NCI-H446 treated with DMSO at 0.1 percent for 48 hours (cell line): Measurements from ENCODE around the gene PTPN22.

Experiments used
- DNase-seq: peaks from one replicate; lab custom pipeline; 2025; lab: John Stamatoyannopoulos, UW

The PTPN22 gene

DNA sequence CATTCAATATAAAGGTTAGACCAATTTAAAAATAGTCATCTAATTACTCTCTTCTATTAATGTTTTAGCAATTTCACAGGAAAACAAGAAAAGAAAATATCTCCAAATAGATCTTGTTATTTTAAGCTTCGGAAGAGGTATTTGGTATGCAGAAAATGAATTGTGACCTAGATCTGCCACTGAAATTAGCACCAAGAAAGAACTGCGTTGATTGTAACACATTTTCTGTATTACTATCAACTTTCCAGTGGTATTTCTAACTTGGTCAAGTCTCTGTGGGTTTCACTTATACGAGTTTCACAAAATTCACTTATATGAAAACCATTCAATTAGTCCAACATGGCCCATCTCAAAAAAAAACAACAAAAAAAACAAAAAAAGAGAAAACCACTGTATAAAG is 71.0 kb downstream of the PTPN22 start:
- DNase-seq: no peak

DNA sequence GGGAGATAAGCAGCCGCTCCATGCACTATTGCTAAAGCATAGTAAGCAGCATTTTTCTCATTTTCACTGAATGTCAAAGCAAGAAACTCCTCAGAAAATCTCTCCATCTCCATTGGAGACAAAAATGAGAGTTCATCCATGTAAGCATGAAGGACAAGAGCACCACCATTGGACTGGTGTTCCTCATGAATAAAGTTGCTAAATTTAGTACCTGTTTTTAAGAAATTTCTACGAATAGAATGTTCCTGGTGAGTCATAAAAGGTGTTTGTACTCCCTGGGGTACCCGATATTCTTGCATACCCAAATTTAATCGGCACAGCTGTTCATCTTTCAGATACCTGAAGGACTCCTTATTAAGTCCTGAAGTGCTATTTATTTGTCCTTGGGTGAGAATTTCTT is 74.0 kb downstream of the PTPN22 start:
- DNase-seq: no peak

DNA sequence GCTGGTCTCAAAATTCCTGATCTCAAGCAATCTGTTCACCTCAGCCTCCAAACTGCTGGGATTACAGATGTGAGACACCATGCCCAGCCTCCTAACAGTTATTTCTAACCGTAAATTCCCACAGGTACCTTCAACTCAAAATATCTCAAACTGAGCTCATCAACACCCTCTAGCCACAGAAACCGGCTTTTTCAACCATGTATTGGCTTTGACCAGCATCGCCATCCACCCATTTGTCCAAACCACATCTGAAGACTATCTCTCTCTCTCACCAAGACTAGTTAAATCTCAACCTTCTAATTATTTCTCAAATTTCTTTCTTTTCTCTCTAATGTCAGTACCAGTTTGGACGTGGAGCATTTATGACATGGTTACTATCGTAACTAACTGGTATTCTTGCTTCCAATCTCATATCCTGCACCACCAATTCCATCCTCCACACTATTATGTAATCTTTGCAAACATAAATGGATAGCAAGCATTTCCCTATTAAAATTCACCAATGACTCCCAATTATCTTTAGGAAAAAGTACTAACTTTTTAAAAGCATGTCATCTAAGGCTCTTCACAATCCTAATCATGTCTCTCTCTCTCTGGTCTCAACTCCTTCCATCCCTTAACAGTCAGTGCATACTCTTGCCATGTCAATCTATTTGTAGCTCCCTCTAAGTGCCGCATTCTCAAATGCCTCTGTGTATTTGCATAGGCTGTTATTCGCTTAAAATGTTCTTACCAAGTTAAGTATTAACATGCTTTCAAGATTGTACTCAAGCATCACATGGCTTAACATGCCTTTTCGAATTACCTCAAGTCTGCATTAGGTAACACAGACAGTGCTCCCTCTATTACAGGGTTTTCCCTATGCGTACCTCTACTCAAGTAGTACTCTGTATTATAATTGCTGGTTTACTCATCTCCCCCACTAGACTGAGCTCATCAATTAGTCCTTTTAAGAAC is 77.4 kb downstream of the PTPN22 start:
- DNase-seq: no peak

DNA sequence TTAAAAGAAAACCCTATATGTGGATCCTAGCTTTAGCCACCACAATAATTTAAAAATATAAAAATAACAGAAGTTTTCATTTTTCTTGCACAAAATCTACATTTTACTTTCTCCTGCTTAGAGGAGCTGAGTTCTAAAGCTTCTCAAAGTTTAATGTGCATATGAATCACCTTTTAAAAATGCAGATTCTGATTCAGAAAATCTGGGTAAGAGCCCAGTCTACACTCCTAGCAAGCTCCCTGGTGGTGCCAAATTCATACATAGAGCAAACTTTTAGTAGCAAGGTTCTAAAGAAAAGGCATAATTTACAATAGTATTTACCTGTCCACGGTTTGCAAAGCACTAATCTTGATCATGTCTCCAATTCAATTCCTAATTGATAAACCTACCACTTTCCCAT is 78.5 kb downstream of the PTPN22 start:
- no peak for DNase-seq

DNA sequence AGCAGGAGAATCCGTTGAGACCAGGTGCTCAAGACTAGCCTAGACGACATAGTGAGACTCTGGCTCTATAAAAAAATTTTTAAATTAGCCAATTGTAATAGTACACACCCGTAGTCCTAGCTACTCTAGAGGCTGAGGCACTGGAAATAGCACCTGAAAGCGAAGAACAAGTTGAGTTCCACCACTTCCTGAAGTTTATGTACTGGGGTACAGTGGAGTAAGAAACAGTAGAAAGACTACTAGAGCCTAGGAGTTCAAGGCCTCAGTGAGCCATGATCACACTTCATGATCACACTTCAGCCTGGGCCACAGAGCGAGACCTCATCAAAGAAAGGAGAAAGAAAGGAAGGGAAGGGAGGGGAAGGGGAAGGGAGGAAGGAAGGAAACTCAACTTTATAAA is 79.0 kb downstream of the PTPN22 start:
- DNase-seq: no peak

DNA sequence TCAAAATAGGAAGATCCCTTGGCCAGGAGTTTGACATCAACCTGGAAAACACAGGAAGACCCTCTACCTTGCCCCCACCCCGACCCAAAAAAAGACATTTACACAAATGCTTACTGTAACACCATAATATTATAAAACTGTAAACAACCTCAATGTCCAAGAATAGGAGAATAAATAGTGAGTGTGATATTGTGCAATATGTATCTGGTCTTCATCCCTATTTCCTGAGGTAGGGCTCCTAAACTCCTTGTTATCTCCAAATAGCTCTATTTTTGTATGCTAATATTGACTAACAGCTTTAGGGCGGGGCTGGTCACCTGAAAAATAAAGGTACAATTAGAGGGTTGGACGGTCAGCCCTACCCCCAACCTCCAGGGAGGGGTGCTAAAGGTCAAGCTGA is 82.7 kb downstream of the PTPN22 start:
- DNase-seq: no peak

DNA sequence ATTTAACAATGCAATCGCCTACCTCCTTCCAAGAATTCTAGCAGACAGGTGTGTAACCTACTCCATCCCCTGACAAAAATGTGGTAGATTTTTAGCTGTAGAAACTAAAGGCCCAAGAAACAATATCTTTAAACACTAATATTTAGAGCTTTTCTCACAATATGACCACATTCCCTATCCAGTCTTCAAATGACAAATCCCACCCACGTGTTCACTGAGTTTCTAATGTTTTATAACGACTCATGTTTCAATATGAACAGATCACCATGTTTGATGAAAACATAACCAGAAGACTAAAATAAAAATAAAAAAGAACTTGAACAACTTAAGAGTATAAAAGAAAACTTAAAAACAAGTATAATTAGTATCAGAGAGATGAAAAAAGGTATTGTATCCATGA is 83.8 kb downstream of the PTPN22 start:
- no peak for DNase-seq

DNA sequence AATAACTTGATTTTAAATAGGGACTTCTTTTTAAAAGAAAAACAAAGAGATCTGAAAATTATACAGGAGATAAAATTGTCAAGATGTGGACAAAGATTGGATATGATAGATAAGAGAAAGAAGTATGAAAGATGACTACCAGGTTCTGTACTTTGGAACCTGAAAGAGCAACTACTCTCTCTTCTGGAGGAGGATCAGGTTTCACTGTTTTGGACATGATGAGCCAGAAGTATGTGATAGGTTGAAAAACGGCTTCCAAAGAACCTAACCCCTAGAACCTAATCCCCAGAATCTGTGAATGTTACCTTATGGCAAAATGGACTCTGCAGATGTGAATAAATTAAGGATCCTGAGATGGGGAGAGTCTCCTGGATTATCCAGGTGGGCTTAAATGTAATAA is 85.4 kb downstream of the PTPN22 start:
- no peak for DNase-seq

DNA sequence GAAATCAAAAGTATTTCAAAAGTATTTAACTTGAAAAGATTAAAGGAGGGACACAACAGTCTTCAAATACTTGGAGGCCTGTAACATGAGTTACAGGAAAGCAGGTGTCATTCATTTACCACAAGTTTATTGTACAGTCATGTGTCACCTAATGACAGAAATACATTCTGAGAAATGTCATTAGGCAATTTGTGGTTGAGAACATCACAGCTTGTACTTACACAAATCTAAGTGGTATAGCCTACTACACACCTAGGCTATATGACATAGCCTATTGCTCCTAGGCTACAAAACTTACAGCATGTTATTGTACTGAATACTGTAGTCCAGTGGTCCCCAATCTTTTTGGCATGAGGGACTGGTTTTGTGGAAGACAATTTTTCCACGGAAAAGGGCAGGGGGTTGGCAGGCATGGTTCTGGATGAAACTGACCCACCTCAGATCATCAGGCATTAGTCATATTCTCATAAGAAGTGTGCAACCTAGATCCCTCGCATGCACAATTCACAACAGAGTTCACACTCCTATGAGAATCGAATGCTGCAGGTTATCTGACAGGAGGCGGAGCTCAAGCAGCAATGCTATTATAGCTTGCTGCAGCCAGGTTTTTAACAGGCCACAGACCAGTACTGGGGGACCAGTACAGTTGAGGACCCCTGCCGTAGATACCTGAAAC is 87.3 kb downstream of the PTPN22 start:
- DNase-seq: no peak

DNA sequence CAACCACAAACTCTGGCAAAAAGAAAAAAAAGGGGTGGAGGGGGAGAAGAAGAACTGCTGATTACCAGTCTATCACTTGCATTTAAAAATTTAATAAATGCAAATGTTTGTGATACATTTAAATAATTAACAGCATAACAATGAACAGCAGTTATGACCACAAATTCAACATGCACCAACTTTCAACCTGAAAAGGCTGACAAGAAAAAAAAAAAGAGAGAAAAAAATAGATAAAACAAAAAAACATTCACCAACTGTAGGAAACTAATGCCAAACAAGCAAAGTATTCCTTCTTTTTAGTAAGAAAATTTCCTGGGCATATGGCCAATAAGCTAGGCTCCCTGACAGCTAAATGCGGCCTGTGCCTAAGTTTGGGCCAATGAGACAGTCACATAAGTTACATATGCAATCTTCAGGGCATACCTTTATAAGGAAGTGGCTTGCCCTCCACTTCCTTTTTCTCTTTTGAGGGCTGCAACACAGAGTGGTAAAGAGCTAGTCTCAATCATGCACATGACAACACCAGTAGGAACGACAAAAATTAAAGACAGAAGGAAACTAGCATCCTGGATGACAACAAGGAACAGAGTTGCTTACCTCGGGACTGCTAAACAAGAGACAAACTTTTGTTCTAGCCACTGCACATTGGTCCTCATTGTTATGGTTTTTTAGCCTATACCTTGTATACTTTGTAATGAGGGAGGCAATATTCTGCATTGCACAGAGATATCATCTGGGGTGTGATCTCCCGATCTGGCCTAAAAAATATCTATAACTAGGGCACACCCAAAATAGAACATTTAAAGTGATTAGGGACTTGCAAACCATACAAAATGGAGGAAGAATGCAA is 88.0 kb downstream of the PTPN22 start:
- peak; percentile 71 for DNase-seq

DNA sequence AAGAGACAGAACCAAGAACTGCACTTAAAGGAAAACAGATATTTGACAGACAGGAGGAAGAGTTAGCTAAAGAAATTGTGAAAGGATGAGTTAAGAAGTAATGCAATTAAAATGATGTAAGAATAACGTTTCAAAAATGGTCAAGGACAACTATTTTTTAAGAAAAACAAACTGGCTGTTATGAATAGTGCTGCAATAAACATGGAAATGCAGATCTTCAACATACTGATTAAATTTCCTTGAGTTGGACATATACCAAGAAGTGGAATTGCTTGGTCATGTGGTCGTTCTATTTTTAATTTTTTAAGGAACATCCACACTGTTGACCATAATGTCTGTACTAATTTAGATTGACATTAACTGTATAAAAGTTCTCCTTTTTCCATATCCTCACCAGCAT is 89.1 kb downstream of the PTPN22 start:
- no peak for DNase-seq

DNA sequence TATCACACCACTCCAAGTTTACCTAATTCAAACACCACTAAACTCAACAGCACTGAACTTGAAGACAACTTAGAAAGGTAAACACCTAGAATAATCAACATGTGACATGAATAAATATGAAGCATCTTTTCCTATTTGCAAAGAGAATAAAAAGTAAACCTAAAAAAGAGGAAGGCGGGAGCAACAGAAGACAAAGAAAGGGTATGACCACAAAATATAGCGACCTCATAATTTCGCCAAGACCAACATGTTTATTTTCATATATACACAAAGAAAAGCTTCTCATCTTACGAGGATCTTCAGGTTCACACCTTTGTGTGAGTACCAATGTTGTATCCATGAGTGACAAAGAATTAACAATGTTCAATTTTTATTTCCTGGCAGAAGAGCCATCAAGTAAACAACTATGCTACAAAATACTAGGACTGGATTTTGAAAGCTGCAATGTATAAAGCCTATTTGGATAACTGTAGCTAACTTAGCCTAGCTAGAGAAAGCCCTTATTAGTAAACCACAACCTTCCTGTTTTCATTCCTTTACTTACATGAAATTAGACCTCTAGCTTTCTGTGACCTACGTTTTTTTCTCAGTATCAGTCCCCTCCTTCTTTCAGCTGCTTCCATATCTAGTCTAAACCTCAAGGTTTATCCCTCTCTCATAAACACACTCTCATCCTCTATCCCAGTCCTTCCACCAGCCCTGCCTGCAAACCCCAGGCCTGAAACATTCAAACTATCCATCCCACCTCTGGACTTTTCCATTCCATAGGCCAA is 91.0 kb downstream of the PTPN22 start:
- DNase-seq: no peak

DNA sequence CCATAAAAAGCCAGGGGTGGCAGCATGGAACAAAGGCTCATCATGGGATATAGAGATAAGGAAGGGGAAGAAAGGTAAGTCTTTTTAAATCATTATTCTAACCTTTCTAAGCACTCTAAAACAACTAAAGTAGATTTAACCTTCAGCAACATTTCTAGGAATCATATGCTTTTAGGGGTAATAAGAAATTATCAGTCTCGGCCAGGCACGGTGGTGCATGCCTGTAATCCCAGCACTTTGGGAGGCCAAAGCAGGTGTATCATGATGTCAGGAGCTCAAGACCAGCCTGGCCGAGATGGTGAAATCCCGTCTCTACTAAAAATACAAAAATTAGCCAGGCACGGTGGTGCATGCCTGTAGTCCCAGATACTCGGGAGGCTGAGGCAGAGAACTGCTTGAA is 92.0 kb downstream of the PTPN22 start:
- DNase-seq: no peak

DNA sequence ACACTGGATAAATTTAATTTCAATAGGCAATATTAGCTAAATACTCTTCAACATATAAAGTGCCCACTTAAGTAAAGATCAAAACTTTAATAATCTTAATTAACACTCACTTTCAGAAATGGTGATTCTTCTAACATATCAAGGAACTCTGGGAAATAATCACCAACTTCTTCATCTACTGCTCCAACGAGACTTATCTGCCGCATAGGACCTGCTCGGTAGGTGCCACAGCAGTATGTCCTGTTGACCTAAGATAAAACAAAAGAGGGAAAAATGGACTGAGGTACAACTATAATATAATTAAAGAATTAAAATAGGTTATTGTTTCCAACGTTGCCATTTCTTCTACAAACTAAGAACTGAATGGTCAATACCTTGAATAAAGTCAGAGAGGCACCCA is 94.0 kb downstream of the PTPN22 start:
- no peak for DNase-seq

DNA sequence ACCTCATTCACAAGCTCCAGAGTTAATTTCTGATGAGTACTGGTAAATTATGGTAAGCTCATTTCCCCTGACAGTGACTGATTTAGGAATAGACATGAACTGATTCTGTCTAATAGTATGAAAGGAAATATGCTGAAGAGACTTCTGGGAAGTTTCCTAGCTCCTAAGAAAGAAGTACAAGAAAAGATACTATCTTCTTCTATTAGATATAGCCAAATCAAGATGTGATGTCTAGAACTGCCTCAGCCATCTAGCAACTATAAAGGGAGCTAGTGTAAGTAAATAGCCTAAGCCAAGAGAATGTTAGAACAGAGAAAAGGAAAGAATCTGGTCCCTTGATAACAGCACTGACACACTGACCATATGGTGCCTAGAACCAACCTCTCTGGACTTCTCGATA is 101.5 kb downstream of the PTPN22 start:
- no peak for DNase-seq

DNA sequence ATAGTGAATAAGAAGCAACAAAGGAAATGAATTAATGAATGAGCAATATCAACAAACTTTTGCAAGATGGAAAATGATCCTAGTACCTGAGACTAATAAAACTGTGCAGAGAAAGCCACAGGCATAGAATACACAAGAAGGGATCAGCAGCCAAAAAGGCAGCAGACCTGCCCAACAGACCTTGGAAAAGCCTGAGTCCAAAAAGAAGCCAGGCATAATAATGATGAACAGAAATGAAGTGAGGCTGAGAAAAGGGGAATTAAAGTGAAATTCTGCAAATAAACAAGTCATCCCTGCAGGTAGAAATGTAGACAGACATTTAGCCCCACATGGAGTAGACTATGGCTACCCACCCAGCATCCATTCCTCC is 101.9 kb downstream of the PTPN22 start:
- peak; percentile 26 for DNase-seq

DNA sequence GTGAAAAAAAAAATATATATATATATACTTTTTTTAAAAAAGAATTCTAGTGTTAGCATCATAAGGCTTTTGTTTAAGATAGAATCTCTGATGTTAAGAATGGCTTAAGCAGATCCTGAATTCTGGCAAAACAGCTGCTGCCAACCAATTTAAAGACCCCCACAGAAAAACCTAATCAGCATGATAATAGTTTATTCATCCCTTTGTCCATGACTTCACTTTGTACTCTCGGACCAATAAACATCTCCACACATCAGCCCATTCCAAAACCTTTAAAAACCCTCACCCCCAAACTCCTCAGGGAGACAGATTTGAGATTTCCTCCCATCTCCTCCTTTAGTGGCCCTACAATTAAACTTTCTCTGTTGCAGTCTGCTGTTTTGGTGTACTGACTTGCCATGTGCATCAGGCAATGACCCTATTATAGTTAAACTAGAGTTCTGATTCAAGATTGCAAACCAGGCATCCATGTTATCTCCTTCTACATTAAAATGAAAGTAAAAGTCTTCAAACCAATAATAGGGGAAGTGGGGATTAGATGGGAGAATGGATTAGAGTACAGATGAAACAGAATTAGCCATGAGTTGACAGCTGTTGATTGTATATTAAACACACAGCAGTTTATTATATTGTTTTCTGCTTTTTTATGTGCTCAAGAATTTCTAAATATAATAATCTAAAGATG is 102.5 kb downstream of the PTPN22 start:
- no peak for DNase-seq

DNA sequence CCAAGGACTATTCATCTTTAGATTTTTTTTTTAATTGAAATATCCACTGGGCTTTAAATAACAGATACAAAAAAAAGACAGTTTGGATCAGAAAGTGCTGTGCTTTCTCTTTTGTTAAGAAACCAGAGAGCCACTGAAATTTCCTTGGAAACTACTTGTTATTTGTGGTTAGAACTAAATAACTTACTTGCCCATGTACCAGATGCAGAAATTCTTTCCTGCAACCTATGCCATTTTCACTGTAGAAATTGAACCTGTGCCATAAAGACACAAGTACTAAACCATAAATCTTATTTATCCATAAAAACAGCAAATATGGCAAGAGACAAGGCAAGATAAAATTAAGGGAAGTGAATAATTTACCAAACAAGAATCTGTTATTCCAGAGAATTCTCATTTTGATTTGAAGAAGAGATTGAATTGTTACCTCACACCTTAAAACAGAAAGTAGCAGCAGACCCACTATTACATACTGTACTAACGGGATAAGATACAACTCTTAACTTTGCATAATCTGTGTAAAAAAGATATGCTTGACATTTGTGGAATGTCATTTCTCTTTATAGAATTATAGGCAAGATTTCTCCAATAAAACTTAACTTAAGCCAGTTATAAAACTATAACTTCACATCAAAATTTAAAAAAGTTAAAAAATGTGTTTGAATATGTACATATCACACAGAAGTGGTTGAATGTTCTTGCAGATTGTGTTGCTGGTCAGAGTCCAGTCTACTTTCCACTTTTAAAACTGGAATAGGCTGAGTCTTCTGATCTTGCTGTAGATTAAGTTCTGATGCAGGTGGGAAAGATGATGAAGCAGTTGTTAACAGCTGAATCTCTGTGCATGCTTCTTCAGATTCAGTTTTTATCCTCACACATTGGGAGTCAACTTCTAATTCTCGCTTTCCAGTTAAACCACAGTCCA is 105.9 kb downstream of the PTPN22 start:
- DNase-seq: peak; percentile 80
